Activated CD4-positive, alpha-beta T cell treated with anti-CD3 and anti-CD28 coated beads, Interleukin-2, amount 50 U/mL, for 1 hour (primary cell): ENCODE measurements around the gene FNDC3B.

Experiments used
- DNase-seq: peaks from one replicate; pipeline ENCODE4 v3.0.0-alpha.2; 2020

FNDC3B gene

GRCh38 chr3:172326993-172327392 is 287.6 kb downstream of the FNDC3B start:
- no peak for DNase-seq

- DNase-seq = no peak
Measured at GRCh38 chr3:172328282-172328681, 288.9 kb downstream of the FNDC3B start.

- no peak for DNase-seq
Measured at GRCh38 chr3:172329070-172329469, 289.7 kb downstream of the FNDC3B start.

GRCh38 chr3:172330413-172330812 is 291.0 kb downstream of the FNDC3B start:
- no peak for DNase-seq

GRCh38 chr3:172332256-172333041 is 293.1 kb downstream of the FNDC3B start:
- peak; percentile 50 for DNase-seq

GRCh38 chr3:172333042-172333377 is 293.6 kb downstream of the FNDC3B start:
- DNase-seq = no peak

- no peak for DNase-seq
Measured at GRCh38 chr3:172333692-172334457, 294.5 kb downstream of the FNDC3B start.

- DNase-seq = no peak
Measured at GRCh38 chr3:172334671-172335207, 295.4 kb downstream of the FNDC3B start.

- no peak for DNase-seq
Measured at GRCh38 chr3:172339892-172340291, 300.5 kb downstream of the FNDC3B start.

- no peak for DNase-seq
Measured at GRCh38 chr3:172340583-172340982, 301.2 kb downstream of the FNDC3B start.

GRCh38 chr3:172341482-172342059 is 302.2 kb downstream of the FNDC3B start:
- no peak for DNase-seq

GRCh38 chr3:172342097-172342659 is 302.8 kb downstream of the FNDC3B start:
- DNase-seq = no peak

- no peak for DNase-seq
Measured at GRCh38 chr3:172343117-172343516, 303.7 kb downstream of the FNDC3B start.

- DNase-seq = no peak
Measured at GRCh38 chr3:172343979-172344378, 304.6 kb downstream of the FNDC3B start.

- no peak for DNase-seq
Measured at GRCh38 chr3:172346161-172346560, 306.8 kb downstream of the FNDC3B start.

GRCh38 chr3:172347895-172348679 is 308.7 kb downstream of the FNDC3B start:
- DNase-seq = no peak

- no peak for DNase-seq
Measured at GRCh38 chr3:172351895-172352466, 312.6 kb downstream of the FNDC3B start.

GRCh38 chr3:172352786-172353185 is 313.4 kb downstream of the FNDC3B start:
- no peak for DNase-seq

- DNase-seq = no peak
Measured at GRCh38 chr3:172354931-172355499, 315.6 kb downstream of the FNDC3B start.

GRCh38 chr3:172355836-172356235 is 316.5 kb downstream of the FNDC3B start:
- no peak for DNase-seq

GRCh38 chr3:172356427-172356826 is 317.0 kb downstream of the FNDC3B start:
- no peak for DNase-seq
